Naive thymus-derived CD8-positive, alpha-beta T cell (primary cell): ENCODE data around the gene PPP1R3D. TPM values are rescaled to one million over a fixed set of nuclear protein-coding genes. Genes with fewer than 3 reads are reported as not detected.

ENCODE experiments used
- ATAC-seq, 2 donors: fragments of 150-1000 bp; cut with Tn5 transposase in 1 of 2; sonication (Bioruptor Pico), chemical (Tn5 transposase) in 1 of 2; 1 replicate in 1 of 2; 2 replicates in 1 of 2; pipeline ENCODE4 v1.10.0; 2021; ENCODE audit warnings: mild to moderate bottlenecking in 2 of 2, moderate library complexity in 2 of 2
- POLR2A ChIA-PET: fragments of 350-600 bp; sonication (Branson Sonifier 250); formaldehyde crosslinking; loops from one replicate; lab custom pipeline; 2021; ENCODE audit warnings: antibody characterized with exemption; lab: Charles Lee
- DNase-seq, 10 donors: peaks; one replicate each; pipeline versions ENCODE4 v3.0.0 to v3.0.0-alpha.2; 2020 to 2022
- H3K27ac Mint-ChIP-seq, 10 donors: one replicate each; pipeline ENCODE4 v1.8.0; 2020 to 2022; ENCODE audit warnings: mild to moderate bottlenecking in 10 of 10, mixed read lengths in 10 of 10, moderate library complexity in 4 of 10, inconsistent platforms in 1 of 10
- H3K27me3 Mint-ChIP-seq, 5 donors: one replicate each; pipeline ENCODE4 v1.8.0; 2021 to 2022; ENCODE audit warnings: mixed read lengths in 5 of 5
- H3K36me3 Mint-ChIP-seq, 3 donors: one replicate each; pipeline ENCODE4 v1.8.0; 2020 to 2022; ENCODE audit warnings: mixed read lengths in 3 of 3, mild to moderate bottlenecking in 2 of 3, inconsistent platforms in 1 of 3
- H3K4me1 Mint-ChIP-seq, 4 donors: one replicate each; pipeline ENCODE4 v1.8.0; 2021 to 2022; ENCODE audit warnings: mixed read lengths in 4 of 4
- H3K4me3 Mint-ChIP-seq, 10 donors: one replicate each; pipeline ENCODE4 v1.8.0; 2020 to 2022; ENCODE audit warnings: mild to moderate bottlenecking in 10 of 10, mixed read lengths in 10 of 10, moderate library complexity in 6 of 10, inconsistent platforms in 1 of 10
- H3K9me3 Mint-ChIP-seq, 9 donors: one replicate each; pipeline ENCODE4 v1.8.0; 2020 to 2022; ENCODE audit warnings: mixed read lengths in 9 of 9, mild to moderate bottlenecking in 3 of 9, inconsistent platforms in 1 of 9, moderate library complexity in 1 of 9
- polyA plus RNA-seq, 3 donors: library from polyadenylated mRNA; unstranded; fragments of 300-500 nt; fragmentation: Illumina TruSeq; gene quantifications; one replicate each; pipeline ENCODE4 v1.2.3, GENCODE V29; 2021
- total RNA-seq, 8 experiments: library from RNA in 2 of 8; stranded (reverse) in 2 of 8; gene quantifications; one replicate each; pipeline ENCODE4 v1.2.3 and lab custom pipeline; 2021 to 2026

Gene PPP1R3D
- total and polyA plus RNA-seq, 5 experiments from 2014 or later = 1.3 to 8.1 (median 2.7) TPM

DNA sequence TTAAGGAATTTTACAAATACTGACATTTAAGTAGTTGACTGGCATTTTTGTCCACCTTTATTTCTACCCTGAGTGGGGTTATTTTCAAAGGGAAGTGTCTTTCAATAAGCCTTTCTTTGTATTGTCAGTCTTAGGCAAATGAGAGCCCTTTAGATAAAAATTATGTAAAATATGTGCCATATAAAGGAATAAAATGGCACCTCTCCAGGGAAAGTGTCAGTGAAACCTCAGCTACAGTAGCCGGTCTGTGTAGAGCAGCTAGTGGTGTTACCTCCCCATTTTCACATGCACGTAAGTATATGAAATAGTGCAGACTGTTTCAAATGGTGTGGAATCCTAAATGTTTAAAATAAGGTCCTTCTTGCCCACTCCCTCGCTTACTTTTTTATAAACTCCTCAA lies 5.1 kb upstream of the PPP1R3D start:
- DNase-seq (no peak), ATAC-seq (no peak)
- peaks cover 17 to 46% (median 41%) of the 10 kb centered on the region in 4 donors for H3K4me1 Mint-ChIP-seq
- POLR2A ChIA-PET = no interaction called here
- peaks cover 8 to 39% (median 13%) of the 10 kb centered on the region in 3 donors for H3K36me3 Mint-ChIP-seq
- H3K27ac Mint-ChIP-seq = peak overlapping the region in 1 of 10 donors; percentile 43
- no peak overlapping the region for H3K4me3 Mint-ChIP-seq
- no peaks in the 10 kb centered on the region for H3K9me3 Mint-ChIP-seq
- no peaks in the 10 kb centered on the region for H3K27me3 Mint-ChIP-seq

DNA sequence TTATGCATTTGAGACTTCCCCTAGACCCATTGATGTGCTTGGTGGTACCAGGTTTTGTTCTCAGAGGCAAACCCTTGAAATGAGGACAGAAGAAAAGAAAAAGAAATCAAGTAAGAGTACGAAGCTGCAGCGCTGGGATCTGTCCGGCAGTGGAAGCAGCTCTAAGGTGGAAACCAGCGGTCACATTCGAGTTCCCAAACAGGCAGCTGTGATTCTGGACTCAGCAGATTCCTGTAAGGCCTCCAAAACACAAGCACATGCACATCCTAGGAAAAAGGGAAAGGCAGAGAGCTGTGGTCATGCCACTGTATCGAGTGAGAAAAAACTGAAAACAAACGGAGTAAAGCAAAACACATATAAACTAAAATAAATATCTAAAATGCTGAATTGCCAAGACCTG lies 4.6 kb upstream of the PPP1R3D start:
- POLR2A ChIA-PET = interaction anchor here (0.9 kb wide), 1 partner anchor 10 kb away, joined by 3 read pairs; no protein-coding TSS in a partner anchor
- no peak for ATAC-seq
- DNase-seq = no peak
- no peaks in the 10 kb centered on the region for H3K9me3 Mint-ChIP-seq
- no peak overlapping the region for H3K4me3 Mint-ChIP-seq
- H3K4me1 Mint-ChIP-seq = peaks cover 17 to 47% (median 42%) of the 10 kb centered on the region in 4 donors
- H3K27me3 Mint-ChIP-seq = no peaks in the 10 kb centered on the region
- peaks cover 8 to 39% (median 13%) of the 10 kb centered on the region in 3 donors for H3K36me3 Mint-ChIP-seq
- peak overlapping the region in 1 of 10 donors; percentile 56 for H3K27ac Mint-ChIP-seq

DNA sequence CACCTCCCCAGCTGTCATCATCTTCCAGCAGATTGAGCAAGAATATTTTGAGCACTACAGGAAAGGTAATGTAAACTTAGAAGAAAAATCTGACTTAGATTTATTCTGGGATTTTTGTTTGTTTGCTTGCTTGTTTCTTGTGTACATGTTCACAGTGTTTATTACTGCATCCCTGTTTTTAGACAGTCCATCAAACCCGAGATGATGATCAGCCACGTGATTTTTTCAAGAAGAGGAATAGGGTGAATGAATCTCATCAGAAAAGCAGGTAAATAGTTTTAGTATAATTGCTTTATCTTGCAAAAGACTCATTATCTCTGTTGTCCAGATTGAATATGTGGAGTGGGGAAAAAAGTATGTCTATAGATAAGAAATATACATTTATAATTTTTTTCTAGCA lies 2.1 kb upstream of the PPP1R3D start:
- ATAC-seq (no peak), DNase-seq (no peak)
- Mint-ChIP-seq H3K4me3 (peak overlapping the region in 5 of 10 donors; percentile 1 to 60 (median 14)), H3K36me3 (peaks cover 8 to 41% (median 13%) of the 10 kb centered on the region in 3 donors), H3K27me3 (no peaks in the 10 kb centered on the region), H3K27ac (peak overlapping the region in 3 of 10 donors; percentile 25 to 98 (median 72)), H3K4me1 (peaks cover 16 to 52% (median 45%) of the 10 kb centered on the region in 4 donors), H3K9me3 (no peaks in the 10 kb centered on the region)
- POLR2A ChIA-PET = no interaction called here

DNA sequence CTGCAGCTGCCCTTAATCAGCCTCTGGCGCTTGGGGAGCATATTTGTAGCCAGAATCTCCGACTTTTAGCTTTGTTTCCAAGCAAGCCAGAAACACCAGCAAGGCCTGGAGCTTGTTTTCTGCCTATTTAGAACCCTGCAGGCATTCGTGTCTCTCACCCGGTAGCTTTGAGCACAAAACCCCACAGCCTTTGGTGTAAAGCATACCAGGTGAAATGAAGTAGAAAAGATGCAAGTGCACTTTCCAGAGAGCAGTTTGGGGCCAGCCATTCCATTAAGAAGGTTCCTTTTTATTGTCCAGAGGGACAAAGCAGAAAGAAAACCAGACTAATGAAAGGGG lies 820 bp upstream of the PPP1R3D start:
- no peaks in the 10 kb centered on the region for H3K27me3 Mint-ChIP-seq
- peaks cover 8 to 33% (median 13%) of the 10 kb centered on the region in 3 donors for H3K36me3 Mint-ChIP-seq
- POLR2A ChIA-PET = interaction anchor here (0.6 to 2.1 kb wide), 3 partner anchors 9 to 1024 kb away, joined by 5 to 9 read pairs (median 6); no protein-coding TSS in a partner anchor

GRCh38 chr20:59939879-59940128 lies 301 bp downstream of the PPP1R3D start:
- peak overlapping the region; percentile 92 to 99 (median 97) for H3K4me3 Mint-ChIP-seq
- H3K27ac Mint-ChIP-seq = peak overlapping the region in 9 of 10 donors; percentile 43 to 98 (median 84)
- H3K36me3 Mint-ChIP-seq = peaks cover 8 to 24% (median 12%) of the 10 kb centered on the region in 3 donors
- H3K4me1 Mint-ChIP-seq = peaks cover 13 to 63% (median 53%) of the 10 kb centered on the region in 4 donors
- no peaks in the 10 kb centered on the region for H3K9me3 Mint-ChIP-seq
- ATAC-seq (peak; percentile 7 to 27), DNase-seq (no peak)
- POLR2A ChIA-PET = interaction anchor here (0.8 to 2.1 kb wide), 3 partner anchors 10 to 20 kb away, joined by 3 to 9 read pairs (median 6); no protein-coding TSS in a partner anchor
- no peaks in the 10 kb centered on the region for H3K27me3 Mint-ChIP-seq

More for the DNA sequence above, 820 bp upstream of the PPP1R3D start:
- peak overlapping the region; percentile 95 to 99 (median 98) for H3K27ac Mint-ChIP-seq
- no peaks in the 10 kb centered on the region for H3K9me3 Mint-ChIP-seq
- no peak for ATAC-seq
- DNase-seq = no peak
- H3K4me1 Mint-ChIP-seq = peaks cover 14 to 62% (median 52%) of the 10 kb centered on the region in 4 donors
- H3K4me3 Mint-ChIP-seq = peak overlapping the region; percentile 92 to 99 (median 97)

DNA sequence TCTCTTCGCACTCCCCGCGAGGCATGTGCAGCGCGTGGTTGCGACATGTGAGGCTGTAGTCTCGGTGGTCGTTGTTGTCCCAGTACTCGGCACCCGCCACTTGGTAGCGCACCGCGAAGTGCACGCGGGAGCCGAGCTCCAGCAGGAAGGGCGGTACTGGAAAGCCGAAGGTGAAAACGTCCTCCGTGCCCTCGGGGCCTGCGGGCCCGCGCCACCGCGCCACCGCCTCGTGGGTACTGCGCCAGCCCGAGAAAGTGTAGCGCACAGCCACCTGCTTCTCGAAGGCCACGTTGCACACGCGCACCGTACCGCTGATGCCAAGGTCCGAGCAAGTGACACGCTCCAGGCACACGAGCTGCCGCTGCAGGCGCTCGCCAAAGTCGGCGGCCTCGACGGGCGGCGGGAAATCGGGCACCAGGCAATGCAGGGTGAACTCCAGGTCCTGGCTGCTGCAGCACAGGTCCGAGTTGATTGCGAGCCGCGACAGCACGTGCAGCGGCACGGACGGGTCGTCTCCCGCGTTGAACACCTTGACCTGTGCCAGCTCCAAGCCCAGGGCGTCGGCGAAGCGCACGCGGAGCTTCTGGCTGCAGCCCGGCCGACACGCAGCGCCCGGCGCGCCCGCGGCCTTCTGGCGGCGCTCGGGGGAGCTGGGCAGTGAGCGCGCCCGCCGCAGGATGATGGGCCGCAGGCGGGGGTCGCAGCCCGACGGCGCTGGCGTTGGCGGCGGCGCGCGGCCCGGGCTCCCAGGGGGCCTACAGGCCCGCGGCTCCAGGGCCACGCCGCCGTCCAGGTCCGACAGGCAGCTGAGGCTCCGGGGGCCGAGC lies 840 bp downstream of the PPP1R3D start:
- Mint-ChIP-seq H3K4me1 (peaks cover 10 to 62% (median 49%) of the 10 kb centered on the region in 4 donors), H3K9me3 (no peaks in the 10 kb centered on the region), H3K4me3 (peak overlapping the region; percentile 82 to 99 (median 96)), H3K36me3 (peaks cover 2 to 18% (median 6%) of the 10 kb centered on the region in 3 donors), H3K27ac (peak overlapping the region in 6 of 10 donors; percentile 63 to 93 (median 82)), H3K27me3 (no peaks in the 10 kb centered on the region)
- POLR2A ChIA-PET = interaction anchor here (0.8 to 2.1 kb wide), 3 partner anchors 9 to 21 kb away, joined by 3 to 9 read pairs (median 3); no protein-coding TSS in a partner anchor
- ATAC-seq (no peak), DNase-seq (peak in 2 of 10 donors; percentile 9 to 10)

DNA sequence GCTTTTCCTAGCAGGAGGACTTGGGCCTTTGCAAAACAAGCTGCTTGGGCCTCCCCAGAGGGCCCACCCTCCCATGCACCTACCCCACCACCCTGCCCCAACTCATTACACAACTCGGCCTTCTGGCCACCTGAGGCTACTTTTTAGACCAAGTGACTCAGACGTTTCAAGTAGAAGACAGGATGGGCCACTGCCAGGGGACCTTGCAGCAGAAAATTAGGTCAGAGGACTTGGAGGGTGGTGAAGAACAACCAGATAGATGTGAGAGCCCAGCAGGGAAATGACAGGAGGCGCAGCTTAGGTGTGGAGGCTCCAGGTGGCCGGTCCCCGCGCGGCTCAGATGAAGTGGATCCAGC lies 1.4 kb downstream of the PPP1R3D start:
- H3K36me3 Mint-ChIP-seq = peaks cover 0 to 13% (median 2%) of the 10 kb centered on the region in 3 donors
- POLR2A ChIA-PET = interaction anchor here (1.1 kb wide), 1 partner anchor 10 kb away, joined by 3 read pairs; no protein-coding TSS in a partner anchor
- peak overlapping the region in 9 of 10 donors; percentile 57 to 93 (median 79) for H3K27ac Mint-ChIP-seq
- peak overlapping the region; percentile 73 to 89 (median 84) for H3K4me3 Mint-ChIP-seq
- H3K9me3 Mint-ChIP-seq = no peaks in the 10 kb centered on the region
- peaks cover 10 to 61% (median 50%) of the 10 kb centered on the region in 4 donors for H3K4me1 Mint-ChIP-seq
- DNase-seq = no peak
- ATAC-seq = no peak
- H3K27me3 Mint-ChIP-seq = no peaks in the 10 kb centered on the region

DNA sequence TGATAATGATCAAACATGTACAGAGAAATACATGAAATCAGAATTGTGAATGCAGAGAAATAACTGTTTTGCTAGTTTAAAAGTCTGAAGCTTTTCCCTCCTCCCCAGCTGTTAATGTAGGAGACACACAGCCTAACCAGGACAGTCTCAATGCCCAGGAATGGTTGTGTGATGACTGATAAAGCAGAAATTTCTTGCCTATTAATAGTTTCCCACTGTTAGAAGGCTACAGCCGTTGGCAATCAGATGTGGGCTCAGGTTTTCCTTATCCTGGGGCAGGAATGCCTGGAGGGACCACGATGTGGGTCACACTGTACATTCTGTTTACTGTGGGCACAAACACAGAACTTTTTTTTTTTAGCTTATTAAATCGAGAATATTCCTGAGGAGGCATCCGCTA lies 1.9 kb downstream of the PPP1R3D start:
- peaks cover 10 to 61% (median 50%) of the 10 kb centered on the region in 4 donors for H3K4me1 Mint-ChIP-seq
- H3K27me3 Mint-ChIP-seq = no peaks in the 10 kb centered on the region
- ATAC-seq (no peak), DNase-seq (no peak)
- peaks cover 0 to 10% (median 2%) of the 10 kb centered on the region in 3 donors for H3K36me3 Mint-ChIP-seq
- peak overlapping the region in 8 of 10 donors; percentile 57 to 93 (median 78) for H3K27ac Mint-ChIP-seq
- POLR2A ChIA-PET = interaction anchor here (1.1 kb wide), 1 partner anchor 10 kb away, joined by 3 read pairs; no protein-coding TSS in a partner anchor
- no peaks in the 10 kb centered on the region for H3K9me3 Mint-ChIP-seq
- peak overlapping the region; percentile 73 to 89 (median 84) for H3K4me3 Mint-ChIP-seq

- peak overlapping the region in 3 of 10 donors; percentile 7 to 35 (median 10) for H3K4me3 Mint-ChIP-seq
- peaks cover 9 to 59% (median 48%) of the 10 kb centered on the region in 4 donors for H3K4me1 Mint-ChIP-seq
- H3K9me3 Mint-ChIP-seq = no peaks in the 10 kb centered on the region
- ATAC-seq (no peak), DNase-seq (no peak)
- H3K36me3 Mint-ChIP-seq = peaks cover 0 to 3% (median 0%) of the 10 kb centered on the region in 3 donors
- POLR2A ChIA-PET = no interaction called here
- peak overlapping the region in 6 of 10 donors; percentile 6 to 79 (median 40) for H3K27ac Mint-ChIP-seq
- peaks cover 0 to 2% (median 0%) of the 10 kb centered on the region in 5 donors for H3K27me3 Mint-ChIP-seq
These were observed 3.0 kb downstream of the PPP1R3D start for GRCh38 chr20:59937150-59937549.

GRCh38 chr20:59936409-59936808 lies 3.7 kb downstream of the PPP1R3D start:
- Mint-ChIP-seq H3K4me1 (peaks cover 10 to 56% (median 45%) of the 10 kb centered on the region in 4 donors), H3K36me3 (peaks cover 0 to 3% (median 0%) of the 10 kb centered on the region in 3 donors), H3K4me3 (no peak overlapping the region), H3K27me3 (peaks cover 0 to 2% (median 0%) of the 10 kb centered on the region in 5 donors), H3K9me3 (no peaks in the 10 kb centered on the region), H3K27ac (no peak overlapping the region)
- ATAC-seq (no peak), DNase-seq (no peak)
- POLR2A ChIA-PET = no interaction called here

- peaks cover 0 to 3% (median 0%) of the 10 kb centered on the region in 3 donors for H3K36me3 Mint-ChIP-seq
These were observed 4.5 kb downstream of the PPP1R3D start for GRCh38 chr20:59935457-59936185.

More at GRCh38 chr20:59935457-59936185, 4.5 kb downstream of the PPP1R3D start:
- no peak for ATAC-seq
- H3K9me3 Mint-ChIP-seq = no peaks in the 10 kb centered on the region
- no peak overlapping the region for H3K27ac Mint-ChIP-seq
- H3K4me1 Mint-ChIP-seq = peaks cover 6 to 49% (median 37%) of the 10 kb centered on the region in 4 donors
- peaks cover 0 to 2% (median 0%) of the 10 kb centered on the region in 5 donors for H3K27me3 Mint-ChIP-seq
- peak overlapping the region in 2 of 10 donors; percentile 26 to 36 for H3K4me3 Mint-ChIP-seq
- DNase-seq = no peak
- POLR2A ChIA-PET = no interaction called here
